NCI-H128 (cell line): ENCODE data around the gene UBE3D.
"Not testable (repeated sequence)": the region's sequence is repeated elsewhere in the genome, so short reads cannot be mapped to it uniquely, and the experiment has no call there.

Source experiments
- DNase-seq: peaks from one replicate; lab custom pipeline; 2025; ENCODE audit not compliant: unreplicated experiment; lab: John Stamatoyannopoulos, UW

The UBE3D gene

DNA sequence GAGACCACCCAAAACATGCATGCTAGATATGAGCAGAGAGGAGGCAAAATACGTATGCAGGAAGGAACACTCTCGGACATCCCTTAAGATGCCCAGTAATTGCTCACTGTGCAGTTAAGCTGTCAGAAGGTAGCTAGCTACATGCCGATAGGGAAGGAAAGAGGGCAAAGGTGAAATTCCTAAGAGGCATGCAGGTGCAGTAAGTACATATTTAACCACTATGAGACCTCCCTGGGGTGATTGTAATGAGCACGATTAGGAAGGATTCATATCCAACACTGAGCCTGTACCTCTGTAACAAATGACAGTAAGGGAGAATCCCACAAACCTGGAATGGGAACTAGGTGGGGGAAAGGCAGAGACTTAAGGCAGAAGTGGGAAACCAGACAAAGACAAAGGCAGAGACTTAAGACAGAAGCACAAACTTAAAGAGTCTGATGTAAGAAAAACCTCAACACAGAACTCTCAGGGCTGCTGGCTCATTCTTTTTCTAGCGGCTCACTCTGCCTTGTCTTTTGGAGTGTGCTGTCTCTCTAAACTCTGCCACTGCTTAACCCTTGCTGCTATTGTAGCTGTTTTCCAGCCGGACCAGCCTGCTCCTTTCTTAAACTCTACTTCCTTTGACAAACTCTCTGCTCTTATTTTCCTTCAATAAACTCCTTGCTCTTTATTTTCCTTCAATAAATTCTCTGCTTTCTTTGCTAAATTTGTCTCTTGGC lies 148.1 kb downstream of the UBE3D start:
- no peak for DNase-seq

GRCh38 chr6:82915666-82916065 lies 150.0 kb downstream of the UBE3D start:
- DNase-seq, result no peak

GRCh38 chr6:82914511-82914910 lies 151.1 kb downstream of the UBE3D start:
- DNase-seq, result no peak

GRCh38 chr6:82910820-82911219 lies 154.8 kb downstream of the UBE3D start:
- DNase-seq, result no peak

DNA sequence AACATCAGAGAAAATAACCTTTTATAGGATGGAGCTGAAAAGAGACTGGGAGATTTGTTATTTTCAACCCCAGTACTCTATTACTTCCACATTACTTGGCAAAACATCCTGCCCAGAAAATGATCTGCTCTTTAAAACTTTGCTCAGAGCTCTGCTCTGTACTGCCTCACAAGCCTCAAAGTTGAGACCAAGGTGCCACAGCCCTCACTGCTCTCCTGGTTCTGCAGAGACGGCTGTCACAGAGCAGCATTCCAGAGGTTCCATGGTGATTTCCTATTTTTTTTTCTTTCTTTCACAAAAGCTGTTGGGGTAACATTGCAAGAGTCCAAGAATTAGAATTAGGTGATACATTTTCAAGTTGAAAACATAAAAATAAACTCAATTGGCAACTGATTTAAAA lies 155.2 kb downstream of the UBE3D start:
- DNase-seq, result no peak

DNA sequence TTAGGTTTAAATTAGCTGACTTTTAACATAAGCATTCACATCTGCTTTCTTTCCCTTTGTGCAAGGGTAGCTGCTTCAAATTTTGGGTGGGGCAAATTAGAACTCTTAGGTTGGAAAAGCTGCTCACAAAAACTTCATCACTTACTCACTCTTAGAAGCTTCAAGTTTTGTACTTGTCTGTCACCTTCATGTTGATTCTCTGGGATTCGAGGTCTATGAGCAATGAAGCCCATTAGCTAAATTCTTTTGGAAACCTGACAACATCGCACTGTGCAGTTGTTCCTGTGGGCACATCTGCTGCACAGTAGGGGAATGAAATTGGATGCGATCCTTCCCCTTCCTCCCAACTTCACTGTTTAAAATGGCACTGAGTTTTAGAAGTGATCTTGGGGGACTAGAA lies 156.1 kb downstream of the UBE3D start:
- no peak for DNase-seq

DNA sequence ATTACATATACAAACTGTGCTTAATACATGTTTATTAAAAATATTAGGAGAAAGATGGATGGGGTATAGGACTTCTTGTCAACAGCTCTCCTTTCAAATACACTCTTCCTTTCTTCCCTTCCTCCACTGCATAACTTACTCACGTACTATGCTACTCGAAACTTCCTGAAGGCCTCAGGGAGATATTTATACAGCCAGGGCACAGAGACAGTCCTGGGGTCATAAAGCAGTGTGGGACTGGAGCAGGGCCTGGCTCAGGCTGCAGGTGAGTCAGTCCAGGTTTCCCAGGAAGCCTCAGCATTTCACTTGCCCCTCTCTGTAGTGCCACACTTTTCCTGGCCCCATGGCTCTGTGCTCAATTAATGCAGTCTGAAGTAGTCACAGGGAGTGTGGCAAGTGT lies 157.0 kb downstream of the UBE3D start:
- no peak for DNase-seq

GRCh38 chr6:82906951-82907350 lies 158.7 kb downstream of the UBE3D start:
- no peak for DNase-seq

DNA sequence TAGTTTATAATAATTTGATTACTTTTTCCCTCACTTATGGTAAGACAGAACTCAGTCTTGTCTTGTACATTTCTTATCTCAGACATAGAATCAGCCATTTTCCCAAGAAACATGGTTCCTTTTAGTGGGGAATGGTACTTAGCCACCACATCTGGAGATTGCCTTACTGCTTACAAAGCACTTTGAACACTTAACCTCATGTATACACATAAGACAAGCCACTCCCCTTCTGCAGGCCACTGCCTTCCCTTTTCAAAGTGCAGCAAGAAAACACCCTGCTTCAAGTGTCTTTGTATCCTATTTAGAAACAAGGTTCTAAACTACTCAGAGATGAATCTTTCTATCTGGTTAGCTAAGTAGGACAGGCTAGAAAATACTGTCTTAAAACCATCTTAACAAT lies 159.2 kb downstream of the UBE3D start:
- no peak for DNase-seq

DNA sequence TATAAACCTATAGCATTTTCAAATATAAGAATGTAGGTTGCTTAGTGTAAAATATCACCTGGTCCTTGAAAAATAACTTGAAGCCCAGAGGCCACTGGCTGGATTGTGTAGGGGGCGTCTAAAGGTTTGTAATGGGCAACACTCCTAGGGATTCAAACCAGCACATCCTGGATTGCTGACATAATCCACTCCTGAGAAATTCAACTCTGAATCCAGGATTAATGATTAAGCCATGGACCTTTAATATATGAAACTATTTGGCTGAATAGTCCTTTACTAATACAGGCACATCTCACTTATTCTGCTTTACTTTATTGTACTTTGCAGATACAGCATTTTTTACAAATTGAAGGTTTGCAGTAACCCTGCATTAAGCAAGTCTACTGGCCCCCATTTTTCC lies 160.8 kb downstream of the UBE3D start:
- DNase-seq, result no peak

DNA sequence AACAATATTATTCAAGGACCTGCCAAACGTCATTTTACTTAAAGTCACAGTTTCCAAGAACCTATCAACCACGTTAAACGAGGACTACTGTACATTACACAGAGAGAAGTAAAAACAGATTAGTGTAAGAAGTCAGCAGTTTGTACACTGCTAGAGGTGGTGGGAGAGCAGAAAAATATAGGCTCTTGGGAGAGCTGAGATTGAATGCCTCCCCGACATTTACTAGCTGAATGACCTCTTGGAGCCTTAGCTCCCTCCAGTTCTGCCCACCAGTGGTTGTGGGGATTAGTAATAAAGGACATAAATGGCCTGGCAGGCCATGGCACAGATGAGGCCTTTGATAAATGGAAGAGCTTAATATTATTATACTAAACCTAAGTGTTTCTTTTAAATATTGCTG lies 161.4 kb downstream of the UBE3D start:
- DNase-seq, result no peak

- DNase-seq, result no peak
Measured at GRCh38 chr6:82902290-82902689, 163.4 kb downstream of the UBE3D start.

DNA sequence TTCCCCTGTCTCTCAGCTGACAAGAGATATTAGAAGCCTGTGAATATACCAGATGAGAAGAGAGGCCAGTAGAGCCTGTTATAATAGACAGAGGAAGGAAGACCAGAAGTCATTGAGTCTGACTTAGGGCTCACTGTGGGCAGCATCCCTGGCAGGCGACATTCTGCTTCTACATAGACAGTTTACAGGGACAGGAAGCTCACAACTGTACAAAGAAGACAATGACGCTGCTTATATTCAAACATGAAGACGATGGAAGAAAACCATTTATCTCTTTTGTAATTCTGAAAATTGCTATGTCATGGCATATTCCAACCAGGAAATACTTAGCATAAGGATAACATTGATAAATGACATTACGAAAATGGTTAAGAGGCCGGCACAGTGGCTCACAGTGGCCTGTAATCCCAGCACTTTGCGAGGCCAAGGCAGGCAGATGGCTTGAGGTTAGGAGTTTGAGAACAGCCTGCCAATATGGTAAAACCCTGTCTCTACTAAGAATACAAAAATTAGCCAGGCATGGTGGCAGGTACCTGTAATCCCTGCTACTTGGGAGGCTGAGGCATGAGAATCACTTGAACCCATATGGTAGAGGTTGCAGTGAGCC lies 170.9 kb downstream of the UBE3D start:
- no peak for DNase-seq

DNA sequence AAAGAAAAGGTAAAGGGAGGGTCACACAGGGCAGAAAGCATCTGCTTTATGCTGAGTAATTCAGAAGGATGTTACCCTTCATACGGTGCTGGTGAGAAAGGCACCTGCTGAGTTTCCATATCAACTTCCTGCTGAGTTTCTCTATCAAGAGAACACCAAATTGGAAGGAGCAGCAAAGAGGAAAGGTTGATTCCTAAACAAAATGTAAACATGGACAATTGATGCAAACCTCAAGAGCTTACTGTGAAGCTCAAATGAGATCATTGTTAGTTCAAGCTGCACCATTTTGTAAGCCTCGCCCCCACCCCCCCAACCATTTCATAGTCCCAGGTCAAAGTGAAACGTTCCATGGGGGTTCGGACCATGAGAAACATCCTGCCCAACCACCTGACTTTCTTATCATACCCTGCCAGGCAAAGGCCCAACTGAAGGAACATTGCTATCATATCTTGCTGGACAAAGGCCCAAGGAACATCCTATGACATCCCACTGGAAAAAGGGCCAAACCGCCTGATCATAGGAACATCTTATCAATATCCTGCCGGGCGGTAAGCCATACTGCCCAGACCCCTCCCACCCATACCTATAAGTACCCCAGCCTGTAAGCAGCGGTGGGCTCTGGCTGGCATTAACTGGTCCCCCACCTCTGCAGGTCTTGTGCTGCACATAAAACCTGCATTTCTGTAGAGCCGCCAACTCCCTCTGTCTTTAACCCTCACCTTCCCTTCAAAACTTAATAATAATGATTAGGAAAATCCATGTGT lies 171.6 kb downstream of the UBE3D start:
- no peak for DNase-seq

- DNase-seq, result not testable (repeated sequence)
Measured at GRCh38 chr6:82891503-82891902, 174.1 kb downstream of the UBE3D start.

- no peak for DNase-seq
Measured at GRCh38 chr6:82891076-82891475, 174.6 kb downstream of the UBE3D start.

- no peak for DNase-seq
Measured at GRCh38 chr6:82890240-82890639, 175.4 kb downstream of the UBE3D start.

DNA sequence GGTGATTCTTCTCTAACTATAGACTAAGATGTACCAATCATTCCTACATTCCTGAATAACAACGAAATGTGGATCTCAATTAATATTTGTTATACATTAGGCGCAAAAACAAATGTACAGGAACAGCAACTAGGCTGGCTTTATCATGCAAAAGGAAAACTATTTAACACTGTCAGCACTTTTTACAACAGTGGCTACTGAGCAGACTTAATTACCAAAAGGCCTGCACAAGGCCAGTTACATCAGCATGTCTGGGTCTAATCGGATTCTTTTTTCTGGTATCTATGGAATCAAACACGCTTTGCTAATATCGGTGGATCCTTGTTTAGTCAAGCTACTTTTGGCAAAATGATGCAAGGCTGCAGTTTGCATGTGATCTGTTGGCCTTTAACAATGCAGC lies 176.5 kb downstream of the UBE3D start:
- DNase-seq, result no peak

DNA sequence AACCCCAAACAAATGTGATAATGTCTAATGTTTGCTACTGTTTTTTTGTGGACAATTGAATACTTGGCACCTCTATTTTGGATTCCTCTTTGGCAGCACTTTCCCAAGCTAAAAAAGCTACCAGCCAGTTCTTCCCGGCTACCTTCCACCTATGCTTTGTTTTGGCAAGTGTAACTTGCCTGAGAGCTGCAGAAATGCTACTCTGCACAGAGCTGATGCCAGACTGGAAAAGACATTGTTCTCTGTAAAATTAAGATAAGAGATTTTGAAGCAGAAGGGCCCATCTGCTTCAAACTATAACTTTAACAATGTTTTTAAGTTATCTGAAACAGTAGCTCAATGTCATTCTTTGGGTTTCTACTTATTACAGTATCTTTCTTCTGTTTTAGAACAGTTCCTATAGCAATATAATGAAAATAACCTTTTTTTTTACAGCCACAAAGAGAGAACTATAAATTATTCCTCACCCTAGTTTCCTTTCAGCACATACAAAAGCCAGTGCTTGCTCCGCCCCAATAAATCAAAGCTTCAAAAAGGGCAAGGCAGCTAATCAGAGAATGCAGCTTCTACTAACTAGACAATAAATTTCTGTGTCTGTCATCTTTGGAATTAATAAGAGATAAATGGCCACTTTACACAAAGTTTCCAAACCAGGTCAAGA lies 183.1 kb downstream of the UBE3D start:
- no peak for DNase-seq

- DNase-seq, result no peak
Measured at GRCh38 chr6:82881519-82881918, 184.1 kb downstream of the UBE3D start.

GRCh38 chr6:82878812-82879211 lies 186.8 kb downstream of the UBE3D start:
- DNase-seq, result no peak
